ENCODE results near the gene ZBTB47.
A peak's percentile ranks its signal among the peaks of the same experiment; 100 is the strongest.

The ZBTB47 gene

GRCh38 chr3:42654331-42655201, 1.1 kb downstream of the ZBTB47 start:
- DNase-seq, result no peak

GRCh38 chr3:42655331-42655888, 1.9 kb downstream of the ZBTB47 start:
- no peak for DNase-seq

- no peak for DNase-seq
Measured at GRCh38 chr3:42655980-42656679, 2.6 kb downstream of the ZBTB47 start.

- no peak for DNase-seq
Measured at GRCh38 chr3:42656680-42657610, 3.4 kb downstream of the ZBTB47 start.

- DNase-seq, result no peak
Measured at GRCh38 chr3:42657675-42658074, 4.2 kb downstream of the ZBTB47 start.

- no peak for DNase-seq
Measured at GRCh38 chr3:42658091-42658770, 4.7 kb downstream of the ZBTB47 start.

GRCh38 chr3:42658771-42659390, 5.4 kb downstream of the ZBTB47 start:
- DNase-seq, result no peak

GRCh38 chr3:42659451-42660130, 6.1 kb downstream of the ZBTB47 start:
- no peak for DNase-seq

GRCh38 chr3:42660131-42660715, 6.7 kb downstream of the ZBTB47 start:
- DNase-seq, result no peak

GRCh38 chr3:42660898-42661297, 7.4 kb downstream of the ZBTB47 start:
- peak; percentile 73 for DNase-seq

GRCh38 chr3:42661593-42662022, 8.1 kb downstream of the ZBTB47 start:
- no peak for DNase-seq

- DNase-seq, result no peak
Measured at GRCh38 chr3:42662037-42662812, 8.7 kb downstream of the ZBTB47 start.

GRCh38 chr3:42662813-42663535, 9.5 kb downstream of the ZBTB47 start:
- DNase-seq, result no peak

- no peak for DNase-seq
Measured at GRCh38 chr3:42663581-42664437, 10.3 kb downstream of the ZBTB47 start.

- no peak for DNase-seq
Measured at GRCh38 chr3:42664438-42664803, 10.9 kb downstream of the ZBTB47 start.

- DNase-seq, result no peak
Measured at GRCh38 chr3:42665050-42665878, 11.8 kb downstream of the ZBTB47 start.

GRCh38 chr3:42666022-42666421, 12.5 kb downstream of the ZBTB47 start:
- DNase-seq, result no peak
